HG03139 (cell line): ENCODE data around the gene SLC25A42.
"Not testable (repeated sequence)": the region's sequence is repeated elsewhere in the genome, so short reads cannot be mapped to it uniquely, and the experiment has no call there.

Experiments
- ATAC-seq: cut with Tn5 transposase; IDR thresholded peaks from one replicate; pipeline ENCODE4 v1.9.1; 2021; ENCODE audit not compliant: unreplicated experiment

The SLC25A42 gene

GRCh38 chr19:19068659-19069654 is 5.2 kb downstream of the SLC25A42 start:
- ATAC-seq: no peak

GRCh38 chr19:19071897-19072296 is 8.1 kb downstream of the SLC25A42 start:
- no peak for ATAC-seq

GRCh38 chr19:19074196-19074882 is 10.5 kb downstream of the SLC25A42 start:
- ATAC-seq: no peak

GRCh38 chr19:19075126-19075525 is 11.3 kb downstream of the SLC25A42 start:
- no peak for ATAC-seq

GRCh38 chr19:19076476-19076875 is 12.7 kb downstream of the SLC25A42 start:
- no peak for ATAC-seq

GRCh38 chr19:19077103-19077502 is 13.3 kb downstream of the SLC25A42 start:
- no peak for ATAC-seq

GRCh38 chr19:19078801-19079200 is 15.0 kb downstream of the SLC25A42 start:
- ATAC-seq: no peak

GRCh38 chr19:19079571-19079970 is 15.8 kb downstream of the SLC25A42 start:
- no peak for ATAC-seq

- ATAC-seq: no peak
Observed at GRCh38 chr19:19081642-19082151, 17.9 kb downstream of the SLC25A42 start.

- ATAC-seq: no peak
Observed at GRCh38 chr19:19083413-19084178, 19.8 kb downstream of the SLC25A42 start.

- no peak for ATAC-seq
Observed at GRCh38 chr19:19087676-19088075, 23.9 kb downstream of the SLC25A42 start.

- ATAC-seq: no peak
Observed at GRCh38 chr19:19094513-19094912, 30.7 kb downstream of the SLC25A42 start.

GRCh38 chr19:19095691-19096090 is 31.9 kb downstream of the SLC25A42 start:
- ATAC-seq: no peak

- no peak for ATAC-seq
Observed at GRCh38 chr19:19096641-19097627, 33.1 kb downstream of the SLC25A42 start.

- ATAC-seq: no peak
Observed at GRCh38 chr19:19098084-19098702, 34.4 kb downstream of the SLC25A42 start.

- ATAC-seq: no peak
Observed at GRCh38 chr19:19098703-19099632, 35.2 kb downstream of the SLC25A42 start.

- ATAC-seq: no peak
Observed at GRCh38 chr19:19101540-19101939, 37.7 kb downstream of the SLC25A42 start.

GRCh38 chr19:19102566-19102965 is 38.8 kb downstream of the SLC25A42 start:
- not testable (repeated sequence) for ATAC-seq
